Lower leg skin (tissue), 3 donors: ENCODE data around the gene CTSA.

Source experiments
- POLR2A ChIP-seq, 2 donors: fragments of 450-650 bp; IDR thresholded peaks; one replicate each; pipeline ENCODE4 v1.6.1; 2016 to 2017; ENCODE audit warnings: antibody characterized with exemption in 2 of 2, mild to moderate bottlenecking in 1 of 2, moderate library complexity in 1 of 2
- TF ChIP-seq, protein P1 (sequence below), 3 donors: fragments of 450-650 bp; IDR thresholded peaks; one replicate each; pipeline ENCODE4 v1.5.1; 2016; ENCODE audit warnings: antibody characterized with exemption in 3 of 3, mild to moderate bottlenecking in 3 of 3, moderate library complexity in 2 of 3

DNA sequence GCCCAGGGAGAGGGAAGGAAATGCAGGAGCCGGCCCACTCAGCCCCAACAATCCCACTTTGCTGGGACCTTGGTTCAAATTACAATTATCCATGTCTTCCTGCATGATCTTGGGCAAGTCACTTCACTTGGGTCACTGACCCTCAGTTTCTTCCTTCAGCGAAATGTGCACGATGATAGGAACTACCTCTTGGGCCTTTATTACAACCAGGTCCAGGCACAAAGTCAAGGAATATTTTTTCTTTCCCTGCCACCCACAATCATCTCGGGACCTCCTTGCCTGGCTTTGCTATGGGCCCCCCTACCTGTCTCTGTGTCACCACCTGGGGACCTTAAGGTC lies 21.2 kb downstream of the CTSA start:
- TF ChIP-seq, protein P1, sequence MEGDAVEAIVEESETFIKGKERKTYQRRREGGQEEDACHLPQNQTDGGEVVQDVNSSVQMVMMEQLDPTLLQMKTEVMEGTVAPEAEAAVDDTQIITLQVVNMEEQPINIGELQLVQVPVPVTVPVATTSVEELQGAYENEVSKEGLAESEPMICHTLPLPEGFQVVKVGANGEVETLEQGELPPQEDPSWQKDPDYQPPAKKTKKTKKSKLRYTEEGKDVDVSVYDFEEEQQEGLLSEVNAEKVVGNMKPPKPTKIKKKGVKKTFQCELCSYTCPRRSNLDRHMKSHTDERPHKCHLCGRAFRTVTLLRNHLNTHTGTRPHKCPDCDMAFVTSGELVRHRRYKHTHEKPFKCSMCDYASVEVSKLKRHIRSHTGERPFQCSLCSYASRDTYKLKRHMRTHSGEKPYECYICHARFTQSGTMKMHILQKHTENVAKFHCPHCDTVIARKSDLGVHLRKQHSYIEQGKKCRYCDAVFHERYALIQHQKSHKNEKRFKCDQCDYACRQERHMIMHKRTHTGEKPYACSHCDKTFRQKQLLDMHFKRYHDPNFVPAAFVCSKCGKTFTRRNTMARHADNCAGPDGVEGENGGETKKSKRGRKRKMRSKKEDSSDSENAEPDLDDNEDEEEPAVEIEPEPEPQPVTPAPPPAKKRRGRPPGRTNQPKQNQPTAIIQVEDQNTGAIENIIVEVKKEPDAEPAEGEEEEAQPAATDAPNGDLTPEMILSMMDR (IDR thresholded peaks at IDR 0.05), result no peak
- TF ChIP-seq POLR2A (IDR thresholded peaks at IDR 0.05), result no peak
